GM20000 (cell line): ENCODE results near the gene TUBA3E.
"Not testable (repeated sequence)": the region's sequence is repeated elsewhere in the genome, so short reads cannot be mapped to it uniquely, and the experiment has no call there.

ENCODE experiments used
- DNase-seq: peaks from one replicate; pipeline ENCODE4 v3.0.0; 2012; ENCODE audit warnings: low spot score
- TF ChIP-seq, protein P1 (sequence below): IDR thresholded peaks from 2 replicates; pipeline ENCODE4 v1.5.1; 2012; ENCODE audit warnings: mild to moderate bottlenecking, control low read depth; ENCODE audit errors: extremely low read depth, missing control alignments

Gene TUBA3E

DNA sequence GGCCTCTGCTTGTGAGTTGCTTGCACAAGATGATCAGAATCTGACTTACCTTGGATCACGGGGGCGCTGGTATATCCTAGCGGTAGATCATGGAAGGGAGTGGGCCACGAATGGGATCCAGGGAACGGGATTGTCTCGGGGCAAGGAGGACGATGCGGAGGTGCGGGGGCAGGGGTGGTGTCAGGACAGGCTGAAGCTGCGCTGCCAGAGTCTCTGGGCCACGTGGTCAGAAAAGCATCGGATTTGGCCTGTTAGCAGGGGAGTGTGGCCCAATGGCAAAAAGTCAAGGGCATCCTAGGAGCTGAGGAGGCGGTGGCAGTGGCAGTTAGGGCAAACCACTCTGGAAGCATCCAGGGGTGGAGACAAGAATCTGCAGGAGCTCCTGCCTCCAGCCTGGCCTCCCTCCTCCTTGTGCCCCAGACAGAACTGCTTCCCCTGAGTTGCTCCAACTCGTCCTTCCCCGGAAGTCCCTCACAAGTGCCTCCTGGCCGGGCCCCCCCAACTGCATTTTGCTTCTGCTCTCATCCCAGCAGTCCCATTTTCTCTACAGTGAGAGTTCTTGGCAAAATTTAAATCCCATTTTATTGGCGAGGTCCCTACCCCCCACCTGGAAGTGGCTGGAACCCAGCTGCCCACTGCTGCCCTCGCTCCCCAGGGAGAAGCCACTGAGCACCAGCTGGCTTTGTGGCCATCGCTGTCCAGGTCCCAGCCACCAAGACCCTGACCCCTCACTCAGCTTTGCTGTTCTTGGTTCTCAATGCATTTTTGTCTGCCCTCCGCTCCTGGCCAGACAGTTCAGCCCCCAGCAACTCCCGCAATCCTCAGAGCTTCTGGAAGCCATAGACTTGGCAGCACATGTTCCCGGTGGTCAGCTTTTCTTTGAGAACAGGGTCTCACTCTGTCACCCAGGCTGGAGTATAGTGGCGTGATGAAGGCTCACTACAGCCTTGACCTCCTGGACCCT, 47.8 kb downstream of the TUBA3E start:
- TF ChIP-seq, protein P1, sequence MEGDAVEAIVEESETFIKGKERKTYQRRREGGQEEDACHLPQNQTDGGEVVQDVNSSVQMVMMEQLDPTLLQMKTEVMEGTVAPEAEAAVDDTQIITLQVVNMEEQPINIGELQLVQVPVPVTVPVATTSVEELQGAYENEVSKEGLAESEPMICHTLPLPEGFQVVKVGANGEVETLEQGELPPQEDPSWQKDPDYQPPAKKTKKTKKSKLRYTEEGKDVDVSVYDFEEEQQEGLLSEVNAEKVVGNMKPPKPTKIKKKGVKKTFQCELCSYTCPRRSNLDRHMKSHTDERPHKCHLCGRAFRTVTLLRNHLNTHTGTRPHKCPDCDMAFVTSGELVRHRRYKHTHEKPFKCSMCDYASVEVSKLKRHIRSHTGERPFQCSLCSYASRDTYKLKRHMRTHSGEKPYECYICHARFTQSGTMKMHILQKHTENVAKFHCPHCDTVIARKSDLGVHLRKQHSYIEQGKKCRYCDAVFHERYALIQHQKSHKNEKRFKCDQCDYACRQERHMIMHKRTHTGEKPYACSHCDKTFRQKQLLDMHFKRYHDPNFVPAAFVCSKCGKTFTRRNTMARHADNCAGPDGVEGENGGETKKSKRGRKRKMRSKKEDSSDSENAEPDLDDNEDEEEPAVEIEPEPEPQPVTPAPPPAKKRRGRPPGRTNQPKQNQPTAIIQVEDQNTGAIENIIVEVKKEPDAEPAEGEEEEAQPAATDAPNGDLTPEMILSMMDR: no peak
- DNase-seq: no peak

DNA sequence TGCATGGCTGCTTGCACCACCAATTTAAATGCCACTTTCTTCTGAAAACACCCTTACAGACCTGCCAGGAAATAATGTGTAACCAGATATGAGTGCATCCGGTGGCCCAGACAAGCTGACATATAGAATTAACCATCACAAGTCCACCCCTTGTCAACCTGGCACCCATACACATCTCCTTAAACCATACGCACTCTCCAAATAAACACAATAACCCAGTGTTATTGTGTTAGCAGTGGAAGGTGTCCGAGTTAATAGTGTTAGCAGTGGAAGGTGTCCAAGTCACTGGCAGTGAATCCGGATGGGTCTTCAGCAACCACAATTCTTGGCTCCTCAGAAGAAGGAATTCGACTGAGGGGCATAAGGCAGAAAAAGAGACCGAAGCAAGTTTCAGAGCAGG, 49.7 kb downstream of the TUBA3E start:
- DNase-seq: not testable (repeated sequence)

DNA sequence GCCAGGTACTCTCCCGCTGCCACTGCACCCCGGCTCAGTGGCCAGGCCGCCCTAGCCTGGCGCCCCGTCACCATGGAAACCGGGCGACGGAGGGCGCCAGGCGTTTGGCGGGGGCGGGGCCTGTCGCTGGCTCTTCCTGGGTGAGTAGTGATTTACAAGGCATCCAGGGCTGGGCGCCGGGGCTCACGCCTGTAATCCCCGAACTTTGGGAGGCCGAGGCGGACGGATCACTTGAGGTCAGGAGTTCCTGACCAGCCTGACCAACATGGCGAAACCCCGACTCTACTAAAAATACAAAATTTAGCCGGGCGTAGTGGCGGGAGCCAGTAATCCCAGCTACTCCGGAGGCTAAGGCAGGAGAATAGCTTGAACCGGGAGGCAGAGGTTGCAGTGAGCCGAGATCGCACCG, 53.2 kb downstream of the TUBA3E start, which contains the start of gene CCDC74B:
Gene CCDC74B, minus strand, starts transcription at position 107 of the 409 bp plus-strand sequence. CDS start 116 bp downstream, outside the sequence.
- DNase-seq: not testable (repeated sequence)

DNA sequence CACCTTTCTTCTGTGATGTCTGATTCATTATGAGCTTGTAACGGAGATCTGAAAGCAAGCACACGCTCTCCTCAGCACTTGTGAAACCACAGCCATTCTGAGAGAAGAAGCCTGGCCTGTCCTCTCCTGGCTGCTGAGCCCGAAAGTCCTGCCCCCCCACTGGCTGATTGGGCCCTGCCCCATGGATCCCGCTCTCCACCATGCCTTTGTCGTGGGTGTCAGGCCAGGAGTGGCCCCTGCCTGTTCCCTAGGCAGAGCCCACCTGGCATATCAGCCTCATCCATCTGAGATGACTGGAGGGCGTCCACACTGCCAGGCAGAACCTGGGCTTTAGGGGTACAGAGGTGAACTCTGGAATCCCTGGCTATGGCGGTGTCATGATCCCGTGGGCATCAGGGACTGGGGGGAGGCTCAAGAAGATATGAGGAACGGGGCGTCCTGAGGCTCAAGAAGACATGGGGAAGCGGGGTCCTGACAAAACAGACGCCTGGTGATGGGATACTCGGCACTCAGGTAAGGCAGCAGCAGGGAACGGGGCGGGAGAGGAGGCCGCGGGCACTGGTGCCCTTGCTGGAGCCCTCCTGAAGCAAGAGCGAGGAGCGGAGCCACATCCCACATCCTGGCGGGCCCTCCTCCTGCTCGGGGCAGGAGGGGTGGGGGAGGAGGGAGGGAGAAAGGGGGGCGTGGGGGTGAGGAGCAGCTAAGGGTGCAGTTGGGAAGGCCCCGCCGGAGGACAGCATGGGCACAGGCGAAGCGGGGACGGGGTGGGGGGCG, 54.8 kb downstream of the TUBA3E start:
- not testable (repeated sequence) for DNase-seq

DNA sequence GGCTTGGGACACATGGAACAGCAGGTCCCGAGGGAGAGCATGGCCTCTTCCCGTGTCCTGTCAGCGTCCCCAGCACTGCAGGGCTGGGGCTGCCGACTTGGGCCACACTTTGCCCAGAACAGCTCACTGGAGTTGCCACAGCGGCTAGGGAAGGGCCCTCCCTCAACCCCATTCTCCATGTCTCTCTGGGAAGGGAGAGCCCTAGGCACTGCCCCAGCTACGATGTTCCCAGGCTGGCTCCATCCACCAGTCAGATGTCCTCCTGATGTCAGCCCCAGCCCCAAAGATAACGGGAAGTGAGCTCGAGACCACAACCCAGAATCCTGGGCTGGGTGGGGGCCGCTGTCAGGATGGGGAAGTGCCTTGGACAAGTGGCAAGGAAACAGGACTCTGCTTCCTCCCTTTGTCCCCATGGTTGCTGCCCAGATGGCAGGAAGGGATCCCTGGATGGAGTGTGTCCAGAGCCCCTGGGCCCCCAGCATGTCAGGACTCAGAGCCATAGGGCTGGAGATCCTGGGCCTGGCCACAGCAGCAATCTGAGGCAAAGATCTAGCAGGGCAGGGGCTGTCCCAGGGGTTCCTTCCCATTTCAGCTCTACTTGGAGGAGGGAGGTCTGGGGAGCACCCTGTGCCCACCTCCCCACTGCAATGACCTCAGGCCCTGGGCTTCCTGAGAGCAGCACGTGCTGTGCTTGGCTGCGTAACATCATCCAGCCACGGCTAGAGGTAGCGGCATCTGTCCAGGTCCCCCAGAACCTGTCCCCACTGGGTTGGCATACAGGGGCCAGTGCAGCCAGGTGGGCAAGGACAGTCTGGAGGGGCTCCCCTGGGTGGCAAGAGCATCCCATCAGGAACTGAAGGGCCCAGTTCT, 55.6 kb downstream of the TUBA3E start:
- not testable (repeated sequence) for DNase-seq
